ENCODE results near the gene EPHA8. TPM values are rescaled to one million over a fixed set of nuclear protein-coding genes. Genes with fewer than 3 reads are reported as not detected.
A peak's percentile ranks its signal among the peaks of the same experiment; 100 is the strongest.

EPHA8 gene
- total RNA-seq, 1 donor from 2014 or later, result not detected

- DNase-seq (ENCODE audit: low read depth in 2 of 2), result no peak
These were observed 28.8 kb downstream of the EPHA8 start for GRCh38 chr1:22592051-22592450.

DNA sequence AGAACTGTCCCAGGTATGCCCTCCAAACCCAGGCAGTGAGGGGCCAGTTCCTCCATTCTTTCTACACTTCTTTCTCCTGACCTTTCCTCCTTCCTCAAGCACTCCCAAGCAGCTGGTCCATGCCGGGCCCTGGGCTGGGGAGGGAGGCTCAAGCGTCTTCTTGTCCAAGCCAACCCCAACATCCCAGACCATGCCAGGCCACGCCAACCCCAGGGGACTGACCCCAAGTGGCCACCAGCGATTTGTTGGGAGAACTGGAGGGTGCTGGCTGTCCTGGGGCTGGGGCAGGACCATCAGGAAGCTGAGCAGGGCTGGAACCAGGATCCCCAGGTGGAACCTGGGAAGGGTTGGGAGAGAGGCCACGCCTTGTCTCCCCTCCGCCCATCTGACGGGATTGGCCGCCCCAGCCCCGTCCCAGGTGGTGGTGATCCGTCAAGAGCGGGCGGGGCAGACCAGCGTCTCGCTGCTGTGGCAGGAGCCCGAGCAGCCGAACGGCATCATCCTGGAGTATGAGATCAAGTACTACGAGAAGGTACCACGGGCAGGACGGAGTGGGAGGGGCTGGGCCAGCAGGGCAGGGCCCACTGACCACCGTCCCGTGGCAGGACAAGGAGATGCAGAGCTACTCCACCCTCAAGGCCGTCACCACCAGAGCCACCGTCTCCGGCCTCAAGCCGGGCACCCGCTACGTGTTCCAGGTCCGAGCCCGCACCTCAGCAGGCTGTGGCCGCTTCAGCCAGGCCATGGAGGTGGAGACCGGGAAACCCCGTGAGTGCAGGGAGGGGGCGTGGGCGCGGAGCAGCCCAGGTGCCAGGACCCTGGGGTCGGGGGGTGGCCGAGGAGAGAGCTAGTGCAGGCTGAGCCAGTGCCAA is 29.9 kb downstream of the EPHA8 start:
- no peak for DNase-seq (ENCODE audit: low read depth in 2 of 2)

- DNase-seq (ENCODE audit: low read depth in 2 of 2), result no peak
These were observed 31.1 kb downstream of the EPHA8 start for GRCh38 chr1:22594396-22594795.

DNA sequence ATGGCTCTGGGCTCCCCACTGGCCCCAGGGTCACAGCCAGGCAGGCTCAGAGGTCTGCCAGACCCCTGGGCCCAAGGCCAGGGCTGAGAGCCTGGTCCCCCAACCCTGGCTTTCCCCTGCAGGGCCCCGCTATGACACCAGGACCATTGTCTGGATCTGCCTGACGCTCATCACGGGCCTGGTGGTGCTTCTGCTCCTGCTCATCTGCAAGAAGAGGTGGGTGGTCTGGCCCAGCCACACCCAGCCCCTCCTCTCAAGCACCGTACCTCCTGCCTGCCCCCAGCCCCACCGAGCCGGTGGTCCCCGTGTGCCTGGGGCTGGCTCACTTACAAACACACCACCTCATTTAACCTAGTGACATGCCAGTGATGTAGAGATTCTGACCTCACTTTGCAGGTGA is 31.8 kb downstream of the EPHA8 start:
- no peak for DNase-seq (ENCODE audit: low read depth in 2 of 2)

- no peak for DNase-seq (ENCODE audit: low read depth in 2 of 2)
These were observed 34.1 kb downstream of the EPHA8 start for GRCh38 chr1:22597301-22597965.

DNA sequence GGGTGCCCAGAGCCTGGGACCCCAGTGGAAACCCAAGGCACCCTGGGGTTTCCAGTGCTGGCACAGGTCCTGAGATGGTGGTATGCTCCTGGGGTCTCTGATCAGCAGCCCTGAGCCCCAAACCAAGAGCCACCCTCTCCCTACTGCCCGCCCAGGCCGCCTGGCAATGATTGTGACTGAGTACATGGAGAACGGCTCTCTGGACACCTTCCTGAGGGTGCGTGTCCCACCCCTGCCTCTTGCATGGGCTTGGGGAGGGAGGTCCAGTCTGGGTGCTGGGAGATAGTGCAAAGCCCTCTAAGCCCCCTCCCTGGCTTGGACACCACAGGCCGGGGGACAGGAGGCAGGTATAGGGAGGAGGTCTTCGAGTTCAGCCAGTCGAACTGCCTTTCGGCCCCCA is 34.7 kb downstream of the EPHA8 start:
- no peak for DNase-seq (ENCODE audit: low read depth in 2 of 2)

- no peak for DNase-seq (ENCODE audit: low read depth in 2 of 2)
These were observed 35.4 kb downstream of the EPHA8 start for GRCh38 chr1:22598736-22599135.

DNA sequence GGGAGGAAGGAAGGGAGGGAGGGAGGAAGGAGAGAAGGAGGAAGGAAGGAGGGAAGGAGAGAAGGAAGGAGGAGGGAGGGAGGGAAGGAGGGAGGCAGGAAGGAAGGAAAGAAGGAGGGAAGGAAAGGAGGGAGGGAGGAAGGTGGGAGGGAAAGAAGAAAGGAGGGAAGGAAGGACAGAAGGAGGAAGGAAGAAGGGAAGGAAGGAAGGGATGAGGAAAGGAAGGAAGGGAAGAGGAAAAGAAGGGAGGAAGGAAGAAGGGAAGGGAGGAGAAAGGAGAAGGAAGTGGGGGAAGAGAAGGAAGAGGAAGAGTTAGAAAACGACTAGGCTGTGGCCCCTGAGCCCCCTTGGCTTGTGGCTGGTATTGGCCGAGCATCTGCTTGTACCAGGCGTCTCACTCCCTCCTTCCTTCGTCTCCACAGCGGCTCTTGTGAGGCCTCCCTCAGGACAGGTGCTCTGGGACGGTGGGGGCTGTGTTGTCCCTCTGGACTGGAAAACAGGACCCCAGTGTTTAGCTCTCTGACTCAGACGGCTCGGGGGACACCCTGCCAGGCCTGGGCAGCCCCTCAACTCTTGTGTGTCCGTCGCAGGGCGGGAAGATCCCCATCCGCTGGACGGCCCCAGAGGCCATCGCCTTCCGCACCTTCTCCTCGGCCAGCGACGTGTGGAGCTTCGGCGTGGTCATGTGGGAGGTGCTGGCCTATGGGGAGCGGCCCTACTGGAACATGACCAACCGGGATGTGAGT is 37.0 kb downstream of the EPHA8 start:
- DNase-seq (ENCODE audit: low read depth in 2 of 2), result no peak

DNA sequence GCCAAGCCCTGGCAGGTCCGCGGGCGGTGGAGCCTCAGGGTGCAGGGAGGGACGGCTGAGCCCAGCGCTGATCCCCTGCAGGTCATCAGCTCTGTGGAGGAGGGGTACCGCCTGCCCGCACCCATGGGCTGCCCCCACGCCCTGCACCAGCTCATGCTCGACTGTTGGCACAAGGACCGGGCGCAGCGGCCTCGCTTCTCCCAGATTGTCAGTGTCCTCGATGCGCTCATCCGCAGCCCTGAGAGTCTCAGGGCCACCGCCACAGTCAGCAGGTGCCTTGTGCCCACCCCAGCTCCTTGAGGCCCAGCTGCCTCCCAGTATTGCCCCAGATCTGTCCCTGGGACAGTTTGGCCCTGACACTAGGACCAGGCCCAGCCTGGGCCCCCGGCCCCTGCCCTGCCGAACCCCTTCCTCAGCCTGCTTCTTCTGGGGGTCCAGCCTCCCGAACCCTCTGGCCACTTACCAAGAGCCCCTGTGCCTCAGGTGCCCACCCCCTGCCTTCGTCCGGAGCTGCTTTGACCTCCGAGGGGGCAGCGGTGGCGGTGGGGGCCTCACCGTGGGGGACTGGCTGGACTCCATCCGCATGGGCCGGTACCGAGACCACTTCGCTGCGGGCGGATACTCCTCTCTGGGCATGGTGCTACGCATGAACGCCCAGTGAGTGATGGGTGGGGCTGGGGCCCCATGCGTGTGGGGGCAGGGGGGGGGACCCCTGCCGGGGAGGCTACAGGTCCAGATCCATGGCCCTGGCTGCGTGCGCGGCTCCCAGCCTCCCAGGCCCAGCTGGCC is 37.7 kb downstream of the EPHA8 start:
- no peak for DNase-seq (ENCODE audit: low read depth in 2 of 2)

- no peak for DNase-seq (ENCODE audit: low read depth in 2 of 2)
These were observed 38.3 kb downstream of the EPHA8 start for GRCh38 chr1:22601610-22602009.

DNA sequence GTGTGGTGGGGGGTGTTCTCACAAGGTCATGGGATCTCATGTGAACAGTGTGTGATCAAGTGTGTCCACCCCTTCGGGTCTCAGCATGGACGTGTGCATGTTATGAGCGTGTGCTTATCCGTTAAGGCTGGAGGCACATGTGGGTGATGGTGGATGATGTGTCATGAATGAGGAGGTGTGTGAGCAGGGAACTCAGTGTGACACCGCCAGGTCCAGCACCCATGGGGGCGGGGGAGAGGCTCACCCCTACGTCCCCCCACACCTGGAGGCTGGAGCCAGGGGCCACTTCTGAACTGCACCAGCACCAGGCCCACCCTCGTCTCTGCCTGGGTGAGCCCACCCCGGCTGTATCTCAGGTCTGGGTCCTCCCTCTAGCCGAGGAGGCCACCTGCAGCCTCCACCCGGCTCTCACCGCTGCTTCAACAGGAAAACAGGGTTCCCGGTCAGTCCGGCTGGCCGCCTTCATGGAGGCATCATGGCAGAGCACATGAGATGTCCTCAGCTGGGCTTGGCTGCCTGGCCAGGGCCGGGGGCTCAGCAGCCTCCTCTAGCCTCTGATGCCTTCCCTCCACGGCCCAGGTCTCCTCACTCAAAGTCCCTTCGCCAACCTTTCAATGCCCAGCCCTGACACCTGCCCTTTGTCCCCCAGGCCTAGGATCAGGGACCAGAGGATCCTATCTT is 38.9 kb downstream of the EPHA8 start:
- no peak for DNase-seq (ENCODE audit: low read depth in 2 of 2)

- DNase-seq (ENCODE audit: low read depth in 2 of 2), result no peak
These were observed 42.9 kb downstream of the EPHA8 start for GRCh38 chr1:22606161-22606560.

DNA sequence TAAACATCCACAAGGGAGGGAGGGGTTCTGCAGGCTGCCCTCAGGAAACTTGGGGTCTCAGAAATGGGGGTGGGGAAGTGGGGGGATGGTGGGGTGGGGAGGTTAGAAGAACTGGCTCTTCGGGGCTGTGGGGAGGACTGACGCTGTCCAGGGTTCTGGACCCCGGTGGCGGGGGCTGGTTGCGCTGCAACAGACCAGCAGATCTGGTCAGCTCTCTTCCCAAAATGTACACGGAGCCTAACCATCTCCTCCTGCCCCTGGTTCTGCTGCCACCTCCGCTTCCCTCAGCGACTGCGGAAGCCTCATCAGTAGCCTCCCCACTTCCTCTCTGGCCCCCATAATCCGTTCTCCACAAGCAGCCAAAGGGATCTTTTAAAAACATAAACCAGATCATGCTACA is 43.9 kb downstream of the EPHA8 start:
- DNase-seq (ENCODE audit: low read depth in 2 of 2), result no peak

DNA sequence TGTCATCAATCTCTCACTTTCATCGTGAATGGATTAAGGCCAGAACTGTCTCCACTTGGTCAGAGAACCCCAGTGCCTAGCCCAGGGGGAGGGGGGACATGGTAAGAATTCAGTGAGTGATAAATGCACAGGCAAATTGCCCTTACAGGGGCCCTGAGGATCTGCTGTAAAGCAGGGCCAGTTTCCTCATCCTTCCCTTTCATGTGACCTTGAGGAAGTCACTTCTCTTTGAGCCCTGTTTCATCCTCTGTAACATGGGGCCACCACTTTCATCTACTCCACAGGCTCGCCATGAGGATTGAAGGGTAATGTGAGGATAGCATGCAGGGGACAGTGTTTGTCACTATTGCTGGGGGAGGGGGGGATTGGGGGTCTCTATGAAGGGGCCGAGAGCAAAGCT is 45.1 kb downstream of the EPHA8 start:
- no peak for DNase-seq (ENCODE audit: low read depth in 2 of 2)

GRCh38 chr1:22609291-22609690 is 46.0 kb downstream of the EPHA8 start:
- DNase-seq (ENCODE audit: low read depth in 2 of 2), result no peak

GRCh38 chr1:22611530-22611947 is 48.2 kb downstream of the EPHA8 start:
- DNase-seq (ENCODE audit: low read depth in 2 of 2), result peak; percentile 25 to 65

GRCh38 chr1:22612671-22613571 is 49.6 kb downstream of the EPHA8 start:
- DNase-seq (ENCODE audit: low read depth in 2 of 2), result no peak

DNA sequence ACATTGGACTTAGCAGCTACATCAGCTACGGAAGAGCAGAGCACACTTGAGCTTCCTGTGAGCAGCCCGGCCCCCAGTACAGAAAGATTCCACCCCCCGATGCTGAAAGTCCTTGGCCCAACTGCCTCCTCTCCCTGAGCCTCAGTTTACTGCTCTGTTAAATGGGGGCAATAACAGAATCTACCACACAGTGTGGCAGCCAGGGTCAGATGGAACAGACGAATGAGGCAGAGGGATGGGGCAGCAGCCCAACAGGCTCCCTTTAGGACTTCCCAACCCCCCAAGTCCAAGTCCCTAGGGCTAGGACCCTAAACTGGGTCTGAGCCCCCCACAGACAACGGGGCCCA is 50.3 kb downstream of the EPHA8 start:
- no peak for DNase-seq (ENCODE audit: low read depth in 2 of 2)

- DNase-seq (ENCODE audit: low read depth in 2 of 2), result no peak
These were observed 50.7 kb downstream of the EPHA8 start for GRCh38 chr1:22613951-22614350.

DNA sequence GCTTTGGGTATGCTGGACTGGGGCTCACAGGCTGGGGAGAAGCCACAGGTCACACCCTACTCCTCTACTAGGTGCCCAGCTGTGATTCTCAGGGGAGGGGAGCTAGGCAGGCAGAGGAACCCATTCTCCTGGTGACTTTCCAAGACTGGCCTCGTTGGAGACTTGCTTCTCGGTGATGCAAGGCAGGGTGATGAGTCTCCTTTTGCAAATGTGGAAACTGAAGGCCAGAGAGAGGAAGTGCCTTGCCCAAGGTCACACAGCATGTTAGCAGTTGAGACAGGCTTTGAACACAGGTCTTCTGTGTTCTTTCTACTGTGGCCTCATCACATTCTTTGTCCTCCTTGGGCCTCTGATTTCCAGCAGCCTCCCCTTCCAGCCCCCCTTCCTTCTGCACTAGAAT is 52.6 kb downstream of the EPHA8 start:
- DNase-seq (ENCODE audit: low read depth in 2 of 2), result no peak
